Measurements from ENCODE around the gene CLIC5.

The CLIC5 gene

GRCh38 chr6:46050845-46051405, 35.3 kb upstream of the CLIC5 start:
- Histone ChIP-seq H3K4me3 (ENCODE audit: low read length, poor library complexity, severe bottlenecking) (no peak overlapping the region), H3K9ac (ENCODE audit: low read depth, low read length, poor library complexity, severe bottlenecking) (no peak overlapping the region), H3F3A (ENCODE audit: low read depth) (no peaks in the 10 kb centered on the region), H3K36me3 (ENCODE audit: insufficient read depth, low read length) (no peaks in the 10 kb centered on the region), H3K9me2 (replicated peaks; ENCODE audit: low read depth, low read length) (no peaks in the 10 kb centered on the region), H2AFZ (ENCODE audit: low read length) (no peak overlapping the region), H3K4me1 (ENCODE audit: insufficient read depth, low read length, poor library complexity, severe bottlenecking) (no peaks in the 10 kb centered on the region), H4K20me1 (ENCODE audit: insufficient read depth, low read length, poor library complexity, severe bottlenecking) (no peaks in the 10 kb centered on the region), H3K4me2 (ENCODE audit: low read depth, low read length, poor library complexity, severe bottlenecking) (no peak overlapping the region), H3K27me3 (ENCODE audit: insufficient read depth, low read length, poor library complexity, severe bottlenecking) (peaks cover 13% of the 10 kb centered on the region), H3K9me3 (ENCODE audit: insufficient read depth, low read depth, low read length) (no peaks in the 10 kb centered on the region), H3K79me2 (ENCODE audit: insufficient read depth, low read length) (no peaks in the 10 kb centered on the region)
- TF ChIP-seq EZH2phosphoT487 (IDR thresholded peaks at IDR 0.05; ENCODE audit: borderline replicate concordance) (no peak), CTCF (conservative IDR thresholded peaks at IDR 0.05; ENCODE audit: low read length) (no peak)

DNA sequence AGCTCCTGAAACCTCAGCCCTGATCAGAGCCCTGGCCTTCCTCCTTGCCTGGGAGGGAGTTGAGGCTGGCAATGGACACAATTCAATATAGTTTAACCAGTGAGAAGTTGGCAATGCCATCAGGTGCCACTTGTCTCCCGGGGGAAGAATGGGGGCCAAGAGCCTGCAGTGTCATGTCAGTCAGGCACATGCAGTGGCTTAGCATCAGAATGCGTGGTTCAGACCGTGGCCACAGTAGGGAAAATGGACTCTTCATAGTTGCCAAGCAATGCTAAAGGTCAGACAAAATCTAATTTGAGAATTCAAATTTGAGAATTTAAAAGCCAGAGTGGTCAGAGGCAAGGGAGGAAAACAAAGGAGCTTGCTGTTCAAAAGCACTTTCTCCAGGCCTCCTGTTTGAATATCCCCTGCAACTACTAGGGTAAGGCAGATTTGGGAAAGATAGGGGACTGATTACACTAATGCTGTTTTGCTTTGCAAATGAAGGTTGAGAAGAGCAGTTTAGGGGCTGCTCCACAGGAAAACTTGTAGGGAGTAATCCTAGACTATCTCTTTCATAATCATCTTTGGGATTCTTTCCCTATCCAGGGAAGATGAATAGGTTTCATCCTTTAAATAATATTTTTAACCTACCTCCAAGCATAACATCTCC, 33.1 kb upstream of the CLIC5 start:
- Histone ChIP-seq H3F3A (ENCODE audit: low read depth) (no peaks in the 10 kb centered on the region), H3K79me2 (ENCODE audit: insufficient read depth, low read length) (no peaks in the 10 kb centered on the region), H3K9ac (ENCODE audit: low read depth, low read length, poor library complexity, severe bottlenecking) (no peak overlapping the region), H3K36me3 (ENCODE audit: insufficient read depth, low read length) (no peaks in the 10 kb centered on the region), H3K4me1 (ENCODE audit: insufficient read depth, low read length, poor library complexity, severe bottlenecking) (no peaks in the 10 kb centered on the region), H2AFZ (ENCODE audit: low read length) (no peak overlapping the region), H3K4me3 (ENCODE audit: low read length, poor library complexity, severe bottlenecking) (no peak overlapping the region), H3K27me3 (ENCODE audit: insufficient read depth, low read length, poor library complexity, severe bottlenecking) (peaks cover 13% of the 10 kb centered on the region), H3K4me2 (ENCODE audit: low read depth, low read length, poor library complexity, severe bottlenecking) (no peak overlapping the region), H3K9me2 (replicated peaks; ENCODE audit: low read depth, low read length) (no peaks in the 10 kb centered on the region), H3K9me3 (ENCODE audit: insufficient read depth, low read depth, low read length) (no peaks in the 10 kb centered on the region), H4K20me1 (ENCODE audit: insufficient read depth, low read length, poor library complexity, severe bottlenecking) (no peaks in the 10 kb centered on the region)
- TF ChIP-seq CTCF (conservative IDR thresholded peaks at IDR 0.05; ENCODE audit: low read length) (no peak), EZH2phosphoT487 (IDR thresholded peaks at IDR 0.05; ENCODE audit: borderline replicate concordance) (no peak)

DNA sequence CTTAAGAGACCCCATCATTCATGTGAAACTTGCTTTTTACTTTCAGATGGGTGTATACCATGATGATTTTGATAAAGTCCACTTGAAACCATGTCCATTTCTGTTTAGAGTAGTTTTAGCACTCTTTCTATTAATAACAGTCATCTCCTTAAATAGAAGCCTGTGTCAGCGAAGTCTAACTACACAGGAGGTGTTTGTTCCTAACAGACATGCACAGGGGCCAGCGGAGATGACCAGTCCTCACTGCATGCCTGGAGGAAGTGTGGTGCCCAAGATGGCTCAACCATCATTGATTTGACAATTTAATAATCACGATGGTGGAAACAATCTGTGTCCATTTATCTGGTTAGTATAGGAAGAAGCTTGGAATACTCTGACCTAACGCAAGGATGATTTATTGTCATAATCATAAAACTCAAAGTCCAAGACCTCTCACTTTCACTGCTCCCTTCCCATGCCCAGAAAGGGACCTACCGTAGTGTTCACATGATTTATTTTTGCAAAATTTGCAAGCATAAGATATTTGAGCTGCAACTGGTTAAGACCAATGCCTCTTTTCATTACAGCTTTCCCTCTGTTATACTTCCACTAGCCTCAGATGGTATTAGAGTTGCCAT, 31.0 kb upstream of the CLIC5 start:
- no peaks in the 10 kb centered on the region for H3K4me1 ChIP-seq (ENCODE audit: insufficient read depth, low read length, poor library complexity, severe bottlenecking)
- no peaks in the 10 kb centered on the region for H3K79me2 ChIP-seq (ENCODE audit: insufficient read depth, low read length)
- H3K27me3 ChIP-seq (ENCODE audit: insufficient read depth, low read length, poor library complexity, severe bottlenecking), result peaks cover 3% of the 10 kb centered on the region
- no peak overlapping the region for H3K9ac ChIP-seq (ENCODE audit: low read depth, low read length, poor library complexity, severe bottlenecking)
- no peaks in the 10 kb centered on the region for H3K36me3 ChIP-seq (ENCODE audit: insufficient read depth, low read length)
- H3K9me3 ChIP-seq (ENCODE audit: insufficient read depth, low read depth, low read length), result no peaks in the 10 kb centered on the region
- no peaks in the 10 kb centered on the region for H3K9me2 ChIP-seq (replicated peaks; ENCODE audit: low read depth, low read length)
- H3K4me3 ChIP-seq (ENCODE audit: low read length, poor library complexity, severe bottlenecking), result no peak overlapping the region
- no peak overlapping the region for H3K4me2 ChIP-seq (ENCODE audit: low read depth, low read length, poor library complexity, severe bottlenecking)
- H4K20me1 ChIP-seq (ENCODE audit: insufficient read depth, low read length, poor library complexity, severe bottlenecking), result no peaks in the 10 kb centered on the region
- TF ChIP-seq CTCF (conservative IDR thresholded peaks at IDR 0.05; ENCODE audit: low read length), result no peak
- no peak for TF ChIP-seq EZH2phosphoT487 (IDR thresholded peaks at IDR 0.05; ENCODE audit: borderline replicate concordance)
- H3F3A ChIP-seq (ENCODE audit: low read depth), result no peaks in the 10 kb centered on the region
- no peak overlapping the region for H2AFZ ChIP-seq (ENCODE audit: low read length)
